ENCODE measurements around the gene GRIFIN.

GRIFIN gene

DNA sequence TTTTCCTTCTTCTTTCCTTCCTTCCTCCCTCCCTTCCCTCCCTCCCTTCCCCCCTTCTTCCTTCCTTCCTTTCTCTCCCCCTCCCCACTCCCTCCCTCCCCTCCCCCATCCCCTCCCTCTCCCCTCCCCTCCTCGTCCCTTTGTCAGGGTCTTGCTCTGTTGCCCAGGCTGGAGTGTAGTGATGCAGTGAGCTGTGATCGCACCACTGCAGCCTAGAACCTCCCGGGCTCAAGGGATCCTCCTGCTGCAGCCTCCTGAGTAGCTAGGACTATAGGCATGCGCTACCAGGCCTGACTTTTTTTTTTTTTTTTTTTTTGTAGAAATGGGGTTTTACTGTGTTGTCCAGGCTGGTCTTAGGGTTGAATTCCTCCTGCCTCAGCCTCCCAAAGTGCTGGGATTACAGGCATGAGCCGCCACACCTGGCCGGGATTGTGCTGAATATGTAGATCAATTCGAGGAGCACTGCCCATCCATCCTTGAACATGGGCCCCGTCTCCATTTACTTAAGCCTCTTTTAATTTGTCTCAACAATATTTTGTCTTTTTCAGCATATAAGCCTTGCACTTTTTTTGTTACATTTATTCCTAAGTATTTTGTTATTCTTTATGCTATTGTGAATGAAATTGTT, 23.4 kb downstream of the GRIFIN start:
- no peak for DNase-seq

DNA sequence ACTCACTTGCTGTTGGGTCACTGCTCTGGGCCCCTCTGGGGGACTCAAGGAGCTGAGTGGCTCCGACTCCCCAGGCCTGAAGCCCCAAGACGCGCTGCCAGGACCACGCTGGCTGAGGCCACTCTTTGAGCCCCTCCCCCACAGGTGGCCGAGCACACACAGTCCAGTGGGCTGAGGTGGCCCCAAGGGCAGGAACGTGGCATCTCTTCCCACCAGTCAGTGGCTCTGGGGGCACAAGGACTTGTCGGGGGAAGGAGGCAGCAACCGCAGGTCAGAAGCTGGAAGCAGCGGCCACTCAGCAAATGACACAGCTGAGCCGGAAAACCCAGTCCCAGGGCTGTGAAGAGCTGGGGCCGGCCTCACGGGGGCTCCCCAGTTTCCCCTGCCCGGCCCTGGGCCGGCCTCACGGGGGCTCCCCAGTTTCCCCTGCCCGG, 24.1 kb downstream of the GRIFIN start:
- DNase-seq, result peak; percentile 25

DNA sequence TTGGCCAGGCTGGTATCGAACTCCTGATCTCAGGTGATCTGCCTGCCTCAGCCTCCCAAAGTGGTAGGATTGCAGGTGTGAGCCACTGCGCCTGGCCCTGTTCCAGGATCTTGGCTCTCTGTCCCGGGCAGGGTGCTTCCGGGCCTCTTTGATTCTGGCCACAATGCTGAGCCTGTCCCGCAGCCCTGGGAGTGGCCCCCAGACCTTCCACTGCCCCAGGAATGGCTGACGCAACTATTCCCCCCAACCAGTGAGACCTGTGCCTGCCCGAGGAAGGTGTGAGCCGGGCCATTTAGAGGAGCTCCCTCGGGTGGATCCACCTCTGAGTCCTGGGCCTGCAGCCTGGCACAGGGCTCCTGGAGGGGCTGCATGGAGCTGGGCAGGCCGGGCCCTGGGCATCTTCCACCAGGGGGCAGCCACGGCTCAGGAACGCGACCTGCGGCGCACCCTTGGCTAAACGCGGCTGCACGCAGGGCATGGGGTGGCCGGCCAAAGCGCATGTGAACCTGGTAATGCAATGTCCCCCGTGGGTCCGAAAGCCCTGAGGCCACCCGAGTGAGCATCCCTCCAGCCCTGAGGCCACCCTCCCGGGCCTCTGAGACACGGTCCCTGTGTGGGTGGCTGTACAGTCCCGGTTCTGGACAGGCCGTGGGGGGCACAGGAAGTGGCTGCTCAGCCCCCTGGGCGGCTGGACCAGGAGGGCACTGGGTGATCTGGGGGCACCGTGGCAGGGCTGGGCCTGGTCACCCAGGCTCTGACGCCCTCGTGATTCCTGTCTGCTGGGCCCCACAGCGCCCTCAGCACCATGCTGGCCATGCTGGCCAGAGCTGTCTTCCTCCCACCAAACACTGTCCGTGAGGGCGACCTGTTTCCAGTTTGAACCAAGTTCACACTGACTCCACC, 24.8 kb downstream of the GRIFIN start:
- DNase-seq, result peak; percentile 81

DNA sequence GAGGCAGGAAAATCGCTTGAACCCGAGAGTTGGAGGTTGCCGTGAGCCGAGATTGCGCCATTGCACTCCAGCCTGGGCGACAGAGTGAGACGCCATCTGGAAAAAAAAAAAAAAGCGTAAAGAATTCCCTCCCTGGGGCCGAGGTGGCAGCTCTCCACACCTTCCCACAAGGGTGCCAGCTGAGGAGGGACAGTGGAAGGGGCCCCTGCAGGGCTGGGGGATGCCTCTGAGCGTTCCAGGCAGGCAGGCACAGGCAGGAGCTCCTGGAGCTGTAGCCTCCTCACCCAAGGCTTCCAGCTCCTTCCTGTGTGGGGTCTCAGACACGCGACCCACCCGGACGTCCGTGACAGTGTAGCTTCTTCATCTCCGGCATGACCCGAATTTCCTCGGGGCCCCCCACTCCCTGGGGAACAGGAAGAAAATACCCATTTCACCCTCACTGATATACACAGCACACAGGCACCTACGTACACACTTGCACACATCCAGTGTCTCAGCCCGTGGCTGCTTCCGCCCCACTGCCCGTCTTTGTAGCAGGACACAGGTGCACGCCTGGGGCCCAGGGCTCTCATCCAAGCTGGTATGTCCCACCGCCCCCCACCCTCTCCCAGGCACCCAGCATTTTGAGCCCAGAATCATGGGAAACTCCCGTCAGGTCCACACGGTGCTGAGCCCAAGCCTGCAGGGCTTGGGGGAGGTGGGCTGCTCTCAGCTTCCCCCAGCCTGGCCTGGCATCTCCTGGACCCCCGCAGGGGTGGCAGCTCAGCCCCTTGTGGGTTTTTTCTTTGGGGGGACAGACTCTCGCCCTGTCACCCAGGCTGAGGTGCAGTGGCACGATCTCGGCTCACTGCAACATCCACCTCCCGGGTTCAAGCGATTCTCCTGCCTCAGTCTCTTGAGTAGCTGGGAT, 25.7 kb downstream of the GRIFIN start:
- DNase-seq, result no peak

DNA sequence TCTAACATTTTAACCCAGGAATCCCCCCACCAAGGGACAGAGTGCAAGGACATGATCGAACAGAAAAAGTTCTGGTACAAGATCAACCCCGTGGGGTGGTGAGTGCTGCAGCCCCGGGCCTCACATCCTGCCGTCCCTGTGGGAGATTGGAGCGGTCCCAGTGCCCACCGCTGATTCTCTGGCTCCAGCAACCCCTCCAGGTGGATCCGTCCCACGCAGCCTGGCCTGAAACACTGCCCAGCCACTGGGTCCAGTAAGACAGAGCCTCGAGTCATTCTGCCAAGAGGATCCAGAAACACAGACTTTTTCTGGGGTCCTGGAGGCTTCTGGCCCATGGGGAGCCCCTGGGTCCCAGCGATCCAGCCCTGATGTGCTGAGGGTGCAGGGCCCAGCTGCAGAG, 29.5 kb downstream of the GRIFIN start:
- DNase-seq, result no peak

DNA sequence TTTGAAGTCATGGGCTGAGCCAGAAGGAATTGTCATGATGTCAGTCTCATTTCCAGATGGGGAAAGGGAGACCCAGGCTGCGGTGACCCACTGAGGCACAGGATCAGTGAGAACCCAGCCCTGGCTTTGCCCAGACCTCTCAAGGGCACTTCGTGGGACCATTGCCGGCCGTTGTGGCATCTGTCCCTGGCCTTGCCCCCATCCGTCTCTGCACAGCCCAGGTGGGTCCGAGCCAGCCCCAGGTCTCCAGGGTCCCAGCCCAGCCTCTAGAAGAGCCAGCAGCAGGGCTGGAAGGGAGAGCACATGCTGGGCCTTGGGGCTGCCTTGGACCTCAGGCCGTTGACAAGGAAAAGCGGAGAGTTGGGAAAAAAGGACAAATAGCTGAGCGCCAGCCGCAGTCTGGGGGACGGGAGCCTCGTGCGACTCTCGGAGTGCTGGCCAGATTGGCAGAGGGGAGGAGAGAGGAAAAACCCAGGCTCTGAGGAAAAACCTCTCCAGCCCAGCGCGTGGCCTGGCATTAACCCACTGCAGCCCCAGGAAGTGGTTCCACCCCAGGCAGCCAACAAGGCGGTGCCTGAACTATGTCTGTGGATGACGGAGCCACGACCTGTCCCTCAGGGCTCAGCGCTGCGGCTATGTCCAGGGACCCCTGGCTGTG, 30.2 kb downstream of the GRIFIN start:
- no peak for DNase-seq

DNA sequence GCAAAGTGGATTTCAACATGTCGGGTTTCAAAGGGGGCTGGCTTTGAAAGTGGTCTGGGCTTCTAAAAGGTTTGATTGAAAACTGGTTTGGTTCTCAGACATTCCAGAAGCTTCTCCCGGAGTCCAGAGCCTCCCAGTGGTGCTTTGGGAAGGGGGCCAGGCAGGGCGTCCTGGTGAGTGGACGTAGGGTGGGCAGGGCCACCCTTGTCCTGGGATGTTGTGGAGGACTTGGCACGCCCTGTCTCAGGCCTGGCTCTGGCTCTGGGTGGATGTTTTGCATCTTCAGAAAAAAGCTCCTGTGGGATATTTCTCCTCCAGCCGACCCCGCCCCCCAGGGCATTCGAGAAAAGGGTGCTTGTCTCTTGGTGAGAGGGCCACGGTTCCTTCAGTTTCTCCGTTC, 31.2 kb downstream of the GRIFIN start:
- no peak for DNase-seq

DNA sequence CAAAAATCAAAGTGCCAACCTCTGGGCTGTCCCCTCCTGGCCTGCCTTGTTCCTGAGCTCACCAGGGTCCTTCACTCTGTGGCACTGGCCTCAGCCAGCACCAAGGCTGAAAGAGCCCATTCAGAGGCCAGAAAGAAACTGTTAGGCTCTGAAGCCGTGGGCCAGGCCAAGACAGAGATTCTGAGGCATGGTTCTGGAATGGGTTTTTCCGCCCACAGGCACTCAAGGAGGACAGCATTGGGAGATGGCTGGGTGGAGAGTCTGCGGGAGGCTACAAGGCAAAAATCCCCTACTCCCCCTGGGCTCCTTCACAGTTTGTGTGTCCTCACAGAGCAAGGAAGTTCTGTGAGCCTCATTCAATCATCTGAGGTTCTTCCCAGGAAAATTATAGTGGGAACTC, 31.7 kb downstream of the GRIFIN start:
- DNase-seq, result no peak

DNA sequence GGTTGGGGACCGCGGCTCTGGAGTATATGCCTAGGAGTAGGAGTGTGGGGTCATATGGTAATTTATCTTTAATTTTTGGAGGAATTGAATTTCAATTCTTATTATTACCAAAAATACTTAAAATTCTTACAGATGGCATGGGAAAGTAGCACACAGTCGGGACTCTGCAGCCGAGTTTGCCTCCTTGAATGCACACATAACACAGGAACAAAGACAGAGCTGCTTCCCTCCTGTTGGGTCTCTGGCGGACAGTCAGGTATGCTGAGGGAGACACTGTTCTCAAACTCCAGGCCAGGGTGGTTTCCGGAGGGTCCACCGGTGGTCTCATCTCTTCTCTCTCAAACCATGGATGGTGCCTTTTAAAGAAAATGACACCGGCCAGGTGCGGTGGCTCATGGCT, 32.7 kb downstream of the GRIFIN start:
- no peak for DNase-seq

DNA sequence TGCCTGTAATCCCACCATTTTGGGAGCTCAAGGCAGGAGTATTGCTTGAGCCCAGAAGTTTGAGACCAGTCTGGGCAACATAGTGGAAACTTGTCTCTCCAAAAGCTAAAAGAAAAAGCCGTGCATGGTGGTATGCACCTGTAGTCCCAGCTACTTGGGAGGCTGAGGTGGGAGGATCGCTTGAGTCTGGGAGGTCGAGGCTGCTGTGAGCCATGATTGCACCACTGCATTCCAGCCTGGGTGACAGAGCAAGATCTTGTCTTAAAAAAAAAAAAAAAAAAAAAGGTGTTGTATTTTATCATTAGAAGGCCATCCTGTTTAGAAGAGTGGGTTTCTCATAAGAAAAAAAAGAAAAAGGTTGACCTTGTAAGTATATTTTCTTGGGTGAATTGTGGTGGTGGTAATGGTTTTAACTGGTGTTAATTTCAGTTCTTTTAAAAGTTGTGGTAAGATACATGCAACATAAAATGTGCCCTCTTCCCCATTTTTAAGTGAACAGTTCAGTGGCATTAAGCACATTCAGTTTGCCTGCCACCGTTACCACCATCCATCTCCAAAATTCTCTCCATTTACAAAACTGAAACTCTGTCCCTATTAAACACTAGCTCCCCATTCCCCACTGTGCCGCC, 34.7 kb downstream of the GRIFIN start:
- DNase-seq, result no peak

DNA sequence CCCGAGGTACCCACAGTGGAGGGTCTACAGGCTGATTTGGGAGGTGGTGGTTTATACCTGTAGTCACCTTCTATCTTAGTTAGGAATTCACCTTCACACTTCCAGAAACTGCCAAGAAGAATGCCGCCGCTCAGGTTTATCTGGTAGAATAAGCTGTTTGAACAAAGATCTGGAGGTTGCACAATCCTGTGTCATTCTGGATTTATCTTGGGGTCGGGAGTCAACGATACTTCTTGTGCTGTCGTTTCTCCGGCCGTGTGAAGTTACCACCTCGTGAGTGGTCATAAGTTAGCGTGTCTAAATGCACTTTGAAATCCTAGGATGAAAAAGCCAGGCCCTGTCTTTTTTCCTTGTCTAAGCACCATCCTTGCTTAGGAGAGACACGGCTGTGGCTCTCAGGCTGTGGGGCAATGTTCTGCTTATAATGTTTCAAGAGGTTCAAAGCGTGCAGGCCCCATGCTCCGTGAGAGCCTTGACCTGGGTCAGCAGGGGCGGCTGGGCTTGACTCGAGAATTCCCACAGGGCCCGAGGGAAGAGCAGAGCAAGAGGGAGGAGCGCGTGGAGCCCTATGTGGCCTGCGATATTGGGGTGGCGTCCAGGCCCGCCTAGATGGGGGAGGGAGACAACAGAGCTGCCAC, 35.5 kb downstream of the GRIFIN start:
- no peak for DNase-seq

DNA sequence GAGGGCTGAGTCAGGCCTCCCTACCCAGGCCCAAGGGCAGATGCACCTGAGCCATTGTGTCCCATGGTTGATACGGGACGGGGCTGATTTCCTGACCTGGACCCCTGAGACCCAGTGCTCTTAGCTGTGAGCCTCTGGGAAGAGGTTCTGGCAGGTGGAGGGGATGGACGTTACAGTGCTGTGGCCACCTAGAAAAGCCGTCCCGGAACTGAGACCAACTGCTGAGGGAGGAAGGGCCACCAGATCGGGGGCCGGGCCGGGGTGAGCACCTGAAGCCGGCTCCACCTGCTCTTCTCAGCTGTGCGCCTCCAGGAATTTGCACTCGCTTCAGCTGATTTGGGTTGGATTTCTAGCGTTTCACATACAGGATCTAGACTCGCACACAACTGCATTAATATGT, 37.4 kb downstream of the GRIFIN start:
- DNase-seq, result no peak

DNA sequence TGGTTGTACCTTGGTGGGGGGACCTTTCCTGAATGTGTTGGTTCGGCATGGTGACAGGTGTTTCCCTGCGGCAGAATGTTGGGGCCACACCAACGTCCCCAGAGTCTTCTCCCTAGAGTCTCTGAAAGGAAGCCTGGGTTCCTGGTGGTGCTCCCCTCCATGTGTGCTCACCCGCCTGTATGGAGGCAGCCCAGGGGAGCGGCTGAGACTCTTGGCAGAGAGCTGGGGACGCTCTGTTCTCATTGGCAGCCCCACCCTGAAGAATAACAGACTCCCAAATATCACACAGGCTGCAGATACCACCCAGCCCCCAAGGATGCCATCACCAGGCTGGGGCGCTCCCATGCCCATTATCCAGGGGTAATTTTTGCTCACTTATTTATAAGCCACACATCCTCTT, 38.0 kb downstream of the GRIFIN start:
- DNase-seq, result no peak

DNA sequence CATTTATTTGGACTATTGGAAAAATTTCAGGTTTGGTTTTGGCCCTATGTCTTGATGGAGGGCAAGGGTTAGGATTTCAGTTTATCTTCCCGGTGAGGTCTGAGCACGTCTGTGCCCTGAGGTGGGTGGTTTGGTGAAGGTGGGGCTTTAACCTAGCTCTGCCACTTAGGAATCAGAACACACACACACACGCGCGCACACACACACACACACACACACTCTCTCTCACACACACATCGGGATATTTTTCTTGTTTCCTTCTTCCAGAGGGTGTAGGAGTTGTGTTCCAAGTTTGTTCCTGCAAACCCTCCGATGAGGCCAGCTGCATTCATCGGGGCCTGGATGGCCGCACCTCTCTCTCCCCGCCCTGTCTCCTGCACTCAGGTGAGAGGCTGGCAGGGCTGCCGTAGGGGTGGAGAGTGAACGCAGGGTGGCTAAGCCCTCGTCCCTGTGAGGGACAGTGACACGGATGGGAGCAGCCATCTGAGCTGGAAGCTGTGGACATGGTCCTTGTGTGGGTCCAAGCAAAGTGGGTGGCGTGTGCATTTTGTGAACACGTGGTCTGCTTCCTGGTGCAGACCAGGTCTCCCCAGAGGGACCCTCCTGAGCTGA, 38.6 kb downstream of the GRIFIN start:
- no peak for DNase-seq

DNA sequence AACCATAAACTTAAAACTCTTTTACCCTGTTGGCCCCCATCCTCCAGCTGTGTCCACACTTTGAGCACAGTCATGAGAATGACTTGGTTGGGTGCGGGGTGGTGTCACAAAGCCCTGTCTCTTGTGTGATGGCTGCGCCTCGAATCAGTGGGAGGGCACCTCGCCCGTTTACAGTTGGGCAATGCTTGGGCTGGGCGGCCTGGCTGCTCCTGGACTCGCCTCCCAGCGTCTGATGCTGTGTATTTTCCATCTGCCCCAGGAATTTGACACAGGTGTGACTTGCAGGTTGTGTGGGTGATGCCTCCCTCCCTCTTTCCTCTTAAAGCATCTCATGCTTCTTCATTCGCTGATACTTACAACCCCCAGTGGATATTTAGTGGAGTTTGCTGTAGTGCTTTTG, 39.1 kb downstream of the GRIFIN start:
- no peak for DNase-seq

DNA sequence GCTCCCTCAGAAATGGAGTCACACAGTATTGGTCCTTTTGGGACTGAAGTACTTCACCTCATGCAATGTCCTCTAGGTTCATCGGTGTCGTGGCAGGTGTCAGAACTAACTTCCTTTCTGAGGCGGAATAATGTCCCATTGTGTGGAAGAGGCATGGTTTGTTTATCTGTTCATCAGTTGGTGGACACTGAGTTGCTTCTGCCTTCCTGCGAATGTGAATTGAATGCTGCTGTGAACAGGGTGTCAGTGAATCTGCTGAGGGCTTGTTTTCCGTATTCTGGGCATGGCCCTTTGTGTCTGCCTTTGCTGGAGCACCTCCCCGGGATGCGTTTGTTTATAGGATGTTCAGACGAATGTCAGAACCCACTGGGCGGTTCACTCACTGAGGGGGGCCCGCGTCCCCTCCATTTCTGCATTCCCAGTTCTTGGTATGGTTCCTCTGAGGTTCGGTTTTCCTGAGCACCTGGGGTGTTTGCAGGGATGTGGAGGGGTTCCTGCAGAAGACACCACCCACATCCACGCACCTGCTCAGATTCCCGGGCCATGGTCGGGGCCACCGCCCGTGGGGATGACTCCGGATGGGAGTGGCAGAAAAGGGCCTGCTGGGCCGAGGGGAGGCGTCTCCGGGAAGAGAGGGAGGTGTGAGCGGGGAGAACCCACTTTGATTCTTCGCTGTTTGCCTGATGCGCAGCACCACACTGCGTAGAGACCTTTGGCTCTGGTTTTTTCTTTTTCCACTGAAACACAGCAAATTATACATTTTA, 39.7 kb downstream of the GRIFIN start:
- no peak for DNase-seq

DNA sequence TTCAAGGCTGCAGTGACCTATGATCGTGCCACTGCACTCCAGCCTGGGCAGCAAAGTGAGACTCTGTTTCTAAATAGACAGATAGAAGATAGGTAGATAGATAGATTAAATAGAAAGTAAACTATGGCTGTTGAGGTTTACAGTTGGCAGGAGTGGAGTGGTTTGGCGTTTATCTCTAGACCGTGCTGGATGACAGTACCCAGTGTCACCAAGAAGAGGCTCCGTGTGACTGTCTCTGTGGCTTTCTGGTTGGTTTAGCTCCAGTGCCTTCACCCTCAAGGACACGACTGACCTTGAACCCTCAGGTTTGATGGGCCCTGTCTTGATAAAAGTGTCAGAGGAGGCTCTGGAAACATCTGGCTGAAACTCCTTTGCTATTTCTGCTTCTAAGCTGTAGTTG, 41.1 kb downstream of the GRIFIN start:
- DNase-seq, result no peak

DNA sequence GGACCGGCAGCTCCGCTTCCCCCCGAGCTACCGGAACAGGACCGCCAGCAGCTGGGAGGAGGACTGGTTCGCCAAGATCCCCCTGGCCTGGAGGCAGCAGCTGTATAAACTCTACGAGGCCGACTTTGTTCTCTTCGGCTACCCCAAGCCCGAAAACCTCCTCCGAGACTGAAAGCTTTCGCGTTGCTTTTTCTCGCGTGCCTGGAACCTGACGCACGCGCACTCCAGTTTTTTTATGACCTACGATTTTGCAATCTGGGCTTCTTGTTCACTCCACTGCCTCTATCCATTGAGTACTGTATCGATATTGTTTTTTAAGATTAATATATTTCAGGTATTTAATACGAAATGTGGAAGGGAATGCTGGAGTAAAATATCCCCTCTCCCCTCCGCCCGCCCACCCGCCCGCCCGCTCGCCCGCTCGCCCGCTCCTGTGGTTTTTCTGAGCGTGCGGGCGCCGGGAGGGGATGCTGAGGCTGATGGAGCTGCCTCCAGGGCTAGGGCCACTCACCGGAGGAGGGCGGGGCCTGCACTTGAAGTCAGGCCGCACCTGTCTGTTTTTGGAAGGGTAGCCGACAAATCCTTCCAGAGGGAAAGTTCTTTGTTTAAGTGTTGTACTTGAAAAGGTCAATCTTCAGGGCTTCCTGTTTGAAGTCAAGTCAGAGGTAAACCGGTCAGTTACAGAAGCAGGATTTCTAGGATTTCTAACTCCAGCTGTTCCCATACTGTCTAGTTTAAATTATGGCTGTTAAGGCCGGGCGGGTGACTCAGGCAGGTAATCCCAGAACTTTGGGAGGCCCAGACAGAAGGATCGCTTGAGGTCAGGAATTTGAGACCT, 42.3 kb downstream of the GRIFIN start:
- no peak for DNase-seq

DNA sequence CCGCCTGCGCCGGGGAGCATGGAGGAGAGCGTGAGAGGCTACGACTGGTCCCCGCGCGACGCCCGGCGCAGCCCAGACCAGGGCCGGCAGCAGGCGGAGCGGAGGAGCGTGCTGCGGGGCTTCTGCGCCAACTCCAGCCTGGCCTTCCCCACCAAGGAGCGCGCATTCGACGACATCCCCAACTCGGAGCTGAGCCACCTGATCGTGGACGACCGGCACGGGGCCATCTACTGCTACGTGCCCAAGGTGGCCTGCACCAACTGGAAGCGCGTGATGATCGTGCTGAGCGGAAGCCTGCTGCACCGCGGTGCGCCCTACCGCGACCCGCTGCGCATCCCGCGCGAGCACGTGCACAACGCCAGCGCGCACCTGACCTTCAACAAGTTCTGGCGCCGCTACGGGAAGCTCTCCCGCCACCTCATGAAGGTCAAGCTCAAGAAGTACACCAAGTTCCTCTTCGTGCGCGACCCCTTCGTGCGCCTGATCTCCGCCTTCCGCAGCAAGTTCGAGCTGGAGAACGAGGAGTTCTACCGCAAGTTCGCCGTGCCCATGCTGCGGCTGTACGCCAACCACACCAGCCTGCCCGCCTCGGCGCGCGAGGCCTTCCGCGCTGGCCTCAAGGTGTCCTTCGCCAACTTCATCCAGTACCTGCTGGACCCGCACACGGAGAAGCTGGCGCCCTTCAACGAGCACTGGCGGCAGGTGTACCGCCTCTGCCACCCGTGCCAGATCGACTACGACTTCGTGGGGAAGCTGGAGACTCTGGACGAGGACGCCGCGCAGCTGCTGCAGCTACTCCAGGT, 43.1 kb downstream of the GRIFIN start:
- DNase-seq, result no peak

Data from NCI-H146 (cell line).